ENCODE results near the gene GLCE.

- TF ChIP-seq CTCF (IDR thresholded peaks at IDR 0.05) (peak in 2 of 6 experiments; percentile 9 to 19), POLR2A (IDR thresholded peaks at IDR 0.05) (no peak)
Measured at GRCh38 chr15:69303337-69304181, 143.1 kb downstream of the GLCE start.

Measured in Peyer's patch (tissue), 4 donors.